GM18498 (cell line): ENCODE measurements around the gene RCC1.
"Not testable (repeated sequence)": the region's sequence is repeated elsewhere in the genome, so short reads cannot be mapped to it uniquely, and the experiment has no call there.

Experiments
- ATAC-seq: cut with Tn5 transposase; IDR thresholded peaks from one replicate; pipeline ENCODE4 v1.9.1; 2021; ENCODE audit warnings: mild to moderate bottlenecking, moderate library complexity; ENCODE audit not compliant: unreplicated experiment

RCC1 gene

DNA sequence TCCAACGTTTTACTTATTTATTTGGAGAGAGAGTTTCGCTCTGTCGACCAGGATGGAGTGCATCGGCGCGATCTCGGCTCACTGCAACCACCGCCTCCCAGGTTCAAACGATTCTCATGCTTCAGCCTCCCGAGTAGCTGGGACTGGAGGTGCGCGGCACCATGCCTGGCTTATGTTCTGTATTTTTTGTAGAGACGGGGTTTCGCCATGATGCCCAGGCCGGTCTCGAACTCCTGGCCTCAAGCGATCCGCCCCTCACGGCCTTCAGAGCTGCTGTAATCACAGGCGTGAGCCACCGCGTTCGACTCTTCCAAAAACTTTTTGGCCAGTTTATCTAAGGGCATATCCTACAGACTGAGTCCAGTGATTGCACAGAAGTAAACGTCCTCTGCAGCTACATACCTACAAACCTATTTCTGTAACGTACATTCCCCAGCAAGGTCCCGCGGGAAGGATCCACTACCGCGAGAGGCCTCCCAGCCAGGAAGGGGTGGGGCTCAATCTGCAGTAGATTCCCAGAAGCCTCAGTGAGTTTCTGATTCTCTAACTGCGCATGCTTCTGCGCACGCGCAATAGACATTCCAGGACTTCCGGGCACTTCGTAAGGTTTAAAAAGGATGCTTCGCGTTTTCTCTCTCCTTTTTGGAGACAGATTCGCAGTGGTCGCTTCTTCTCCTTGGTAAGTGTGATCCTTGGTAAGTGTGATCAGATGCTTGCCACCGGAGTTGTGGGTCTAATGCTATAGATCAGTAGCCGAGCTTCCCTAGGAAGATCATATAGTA, at the start of gene RCC1:
Gene RCC1, plus strand, starts transcription at position 638 of the 782 bp plus-strand sequence. CDS start 23,824 bp downstream, outside the sequence.
- peak; percentile 76 for ATAC-seq

DNA sequence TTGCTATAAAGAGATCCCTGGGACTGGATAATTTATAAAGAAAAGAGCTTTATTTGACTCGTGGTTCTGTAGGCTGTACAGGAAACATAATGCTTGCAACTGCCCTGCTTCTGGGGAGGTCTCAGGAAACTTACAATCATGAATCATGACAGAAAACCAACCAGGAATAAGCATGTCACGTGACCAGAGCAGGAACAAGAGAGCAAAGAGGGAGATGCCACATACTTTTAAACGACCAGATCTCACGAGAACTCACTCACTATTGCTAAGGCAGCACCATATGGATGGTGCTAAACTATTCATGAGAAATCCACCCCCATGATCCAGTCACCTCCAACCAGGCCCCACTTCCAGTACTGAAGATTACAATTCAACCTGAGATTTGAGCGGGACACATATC, 49.8 kb upstream of the RCC1 start:
- ATAC-seq: no peak

GRCh38 chr1:28457678-28458077, 48.2 kb upstream of the RCC1 start:
- no peak for ATAC-seq

DNA sequence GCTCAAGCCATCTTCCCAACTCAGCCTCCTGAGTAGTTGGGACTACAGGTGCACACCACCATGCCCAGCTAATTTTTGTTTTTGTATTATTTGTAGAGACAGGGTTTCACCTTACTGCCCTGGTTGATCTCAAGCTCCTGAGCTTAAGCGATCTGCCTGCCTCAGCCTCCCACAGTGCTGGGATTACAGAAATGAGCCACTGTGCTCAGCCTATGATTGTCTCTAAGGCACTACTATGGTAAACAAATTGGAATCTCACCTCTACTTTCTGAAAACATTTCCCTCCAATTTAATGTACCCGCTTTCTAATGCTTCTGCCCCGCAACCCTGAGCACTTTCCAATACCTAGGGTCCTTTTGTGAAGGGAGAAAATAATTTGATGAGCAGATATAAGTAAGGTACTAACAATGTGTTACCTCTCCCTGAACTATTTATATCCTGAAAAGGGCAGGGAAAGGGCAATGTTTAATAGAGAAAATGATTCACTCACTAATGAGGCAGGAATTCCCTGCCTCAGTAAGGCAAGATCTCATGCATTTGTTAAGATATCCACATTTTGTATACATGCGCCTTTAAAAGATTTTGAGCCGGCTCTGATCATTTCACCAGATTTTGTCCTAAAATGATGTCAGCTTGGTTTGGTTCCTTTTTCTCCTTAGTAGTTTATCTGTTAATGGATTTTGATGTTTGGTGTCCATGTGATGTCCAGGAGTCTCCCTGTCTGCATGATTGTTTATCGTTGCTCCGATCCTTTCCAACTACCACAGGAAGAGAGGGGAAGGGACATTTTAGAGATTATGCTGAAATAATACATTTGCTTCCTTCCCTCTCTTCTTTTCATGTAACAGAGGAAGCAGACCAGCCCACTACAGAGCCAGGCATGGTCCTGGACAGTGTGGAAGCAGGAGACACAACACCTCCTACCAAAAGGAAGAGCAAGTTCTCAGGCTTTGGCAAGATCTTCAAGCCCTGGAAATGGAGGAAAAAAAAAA, 47.3 kb upstream of the RCC1 start:
- ATAC-seq: no peak

DNA sequence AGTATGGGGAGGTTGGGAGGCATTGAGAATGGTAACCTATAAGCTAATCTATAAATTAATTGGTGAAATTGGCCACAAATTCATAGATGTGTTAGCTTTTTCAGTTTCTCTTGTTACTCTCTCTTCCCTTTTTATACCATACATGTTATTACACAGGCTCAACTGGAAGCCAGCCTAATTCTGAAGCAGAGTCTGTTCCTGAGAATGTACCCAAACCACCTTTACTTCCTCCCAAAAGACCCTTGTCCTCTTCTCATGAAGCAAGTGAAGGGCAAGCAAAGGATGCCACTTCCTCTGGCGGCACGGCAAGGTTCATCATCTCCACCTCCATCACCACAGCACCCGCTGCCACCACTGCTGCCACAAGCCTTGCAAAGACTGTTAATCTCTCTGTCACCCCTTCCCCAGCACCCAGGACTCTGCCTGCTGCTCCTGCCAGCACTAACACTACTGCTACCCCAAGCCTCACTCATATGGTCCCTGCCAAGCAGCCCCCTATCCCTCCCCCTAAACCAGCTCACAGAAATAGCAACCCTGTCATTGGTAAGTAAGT, 39.5 kb upstream of the RCC1 start:
- no peak for ATAC-seq

GRCh38 chr1:28470146-28470545, 35.7 kb upstream of the RCC1 start:
- ATAC-seq: no peak

DNA sequence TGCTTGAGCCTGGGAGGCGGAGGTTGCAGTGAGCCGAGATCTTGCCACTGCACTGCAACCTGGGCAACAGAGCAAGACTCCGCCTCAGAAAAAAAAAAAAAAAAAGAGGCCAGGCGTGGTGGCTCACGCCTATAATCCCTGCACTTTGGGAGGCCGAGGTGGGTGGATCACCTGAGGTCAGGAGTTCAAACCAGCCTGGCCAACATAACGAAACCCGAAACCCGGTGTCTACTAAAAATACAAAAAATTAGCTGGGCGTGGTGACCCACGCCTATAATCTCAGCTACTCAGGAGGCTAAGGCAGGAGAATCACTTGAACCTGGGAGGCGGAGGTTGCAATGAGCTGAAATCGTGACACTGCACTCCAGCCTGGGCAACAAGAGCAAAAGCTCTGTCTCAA, 26.3 kb upstream of the RCC1 start:
- not testable (repeated sequence) for ATAC-seq

- no peak for ATAC-seq
These were observed 25.5 kb upstream of the RCC1 start for GRCh38 chr1:28480308-28480707.

- no peak for ATAC-seq
These were observed 23.7 kb upstream of the RCC1 start for GRCh38 chr1:28482138-28482537.

GRCh38 chr1:28482702-28483101, 23.1 kb upstream of the RCC1 start:
- ATAC-seq: no peak

DNA sequence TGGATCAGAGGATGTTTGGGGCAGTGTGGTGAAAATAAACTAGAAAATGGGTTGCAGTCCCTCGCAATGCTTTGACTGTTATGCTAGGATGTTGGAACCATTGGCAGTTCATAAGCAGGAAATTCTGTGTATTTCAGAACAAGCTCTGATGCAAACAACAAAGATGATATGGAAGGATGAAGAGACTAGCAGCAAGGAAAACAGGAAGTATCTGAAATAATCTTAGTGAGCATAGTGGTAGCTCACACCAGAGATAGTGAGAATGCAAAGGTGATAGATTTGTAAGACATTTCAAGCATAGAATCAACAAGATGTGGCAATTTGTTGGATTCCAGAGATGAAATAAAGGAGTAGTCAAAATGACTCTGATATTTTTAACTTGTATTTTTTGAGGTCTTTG, 11.1 kb upstream of the RCC1 start:
- no peak for ATAC-seq

DNA sequence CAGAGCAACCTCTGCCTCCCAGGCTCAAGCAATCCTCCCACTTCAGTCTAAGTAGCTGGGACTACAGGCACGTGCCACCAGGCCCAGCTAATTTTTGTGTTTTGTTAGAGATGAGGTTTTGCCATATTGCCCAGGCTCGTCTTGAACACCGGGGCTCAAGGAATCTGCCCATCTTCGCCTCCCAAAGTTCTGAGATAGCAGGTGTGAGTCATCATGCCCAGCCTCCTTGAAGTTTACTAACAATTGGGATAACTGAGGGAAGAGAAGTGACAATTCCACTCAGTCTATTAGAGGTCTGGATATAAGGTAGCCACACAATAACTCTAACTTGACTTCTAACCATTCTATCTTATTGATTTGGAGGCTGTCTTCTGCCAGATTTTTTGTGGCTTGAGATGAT, 6.3 kb upstream of the RCC1 start:
- no peak for ATAC-seq

DNA sequence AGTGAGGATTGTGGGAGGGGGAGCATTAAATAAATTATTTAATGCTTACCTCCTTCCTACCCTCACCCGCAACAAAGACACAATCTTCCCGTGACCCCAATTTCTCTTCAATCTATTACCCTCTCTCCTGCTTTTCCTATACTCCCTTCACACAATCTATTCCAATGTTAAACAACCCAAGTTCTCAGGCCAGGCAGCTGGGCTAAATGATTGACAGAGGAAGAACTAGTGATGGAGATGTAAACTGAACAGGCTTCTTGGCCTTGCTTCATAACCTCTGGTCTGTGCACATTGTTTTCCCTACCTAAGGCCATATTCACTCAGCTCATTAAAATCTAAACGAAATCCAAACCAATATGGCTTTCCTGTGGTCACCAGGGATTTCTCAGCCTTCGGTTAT, 3.9 kb upstream of the RCC1 start:
- ATAC-seq: no peak

GRCh38 chr1:28503117-28503516, 2.7 kb upstream of the RCC1 start:
- ATAC-seq: no peak

- no peak for ATAC-seq
These were observed 1.0 kb downstream of the RCC1 start for GRCh38 chr1:28506907-28507246.

- no peak for ATAC-seq
These were observed 1.4 kb downstream of the RCC1 start for GRCh38 chr1:28507247-28507645.

DNA sequence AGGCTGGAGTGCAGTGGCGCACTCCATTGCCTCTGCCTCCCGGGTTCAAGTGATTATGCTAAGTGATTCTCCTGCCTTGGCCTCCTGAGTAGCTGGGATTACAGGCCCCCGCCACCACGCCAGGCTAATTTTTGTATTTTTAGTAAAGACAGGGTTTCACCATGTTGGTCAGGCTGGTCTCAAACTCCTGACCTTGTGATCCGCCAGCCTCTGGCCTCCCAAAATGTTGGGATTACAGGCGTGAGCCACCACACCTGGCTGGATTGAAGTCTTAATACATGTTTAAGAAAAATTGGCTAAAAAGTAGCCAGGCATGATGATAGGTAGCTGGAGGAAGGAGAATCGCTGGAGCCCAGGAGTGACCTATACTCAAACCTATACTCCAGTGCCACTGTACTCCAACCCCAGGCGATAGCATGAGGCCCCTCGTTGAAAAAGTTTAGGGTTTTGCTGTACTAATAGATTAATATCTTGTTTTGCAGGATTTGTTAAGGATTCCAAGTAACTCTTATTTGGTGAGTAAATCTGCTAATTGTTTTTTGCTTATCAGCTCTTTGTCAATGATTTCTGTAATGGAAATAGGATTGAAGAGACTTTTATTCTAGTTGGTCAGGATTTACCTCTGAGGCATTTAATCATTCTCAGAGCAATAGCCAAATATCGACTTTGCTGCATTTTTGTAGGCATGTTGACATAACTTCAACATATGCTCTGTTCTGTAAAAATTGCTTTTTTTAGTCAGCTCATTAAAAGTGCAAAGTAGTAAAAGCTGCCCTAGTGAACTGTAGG, 2.0 kb downstream of the RCC1 start:
- ATAC-seq: no peak

GRCh38 chr1:28508435-28508754, 2.6 kb downstream of the RCC1 start:
- no peak for ATAC-seq

GRCh38 chr1:28509705-28510272, 3.9 kb downstream of the RCC1 start:
- no peak for ATAC-seq

DNA sequence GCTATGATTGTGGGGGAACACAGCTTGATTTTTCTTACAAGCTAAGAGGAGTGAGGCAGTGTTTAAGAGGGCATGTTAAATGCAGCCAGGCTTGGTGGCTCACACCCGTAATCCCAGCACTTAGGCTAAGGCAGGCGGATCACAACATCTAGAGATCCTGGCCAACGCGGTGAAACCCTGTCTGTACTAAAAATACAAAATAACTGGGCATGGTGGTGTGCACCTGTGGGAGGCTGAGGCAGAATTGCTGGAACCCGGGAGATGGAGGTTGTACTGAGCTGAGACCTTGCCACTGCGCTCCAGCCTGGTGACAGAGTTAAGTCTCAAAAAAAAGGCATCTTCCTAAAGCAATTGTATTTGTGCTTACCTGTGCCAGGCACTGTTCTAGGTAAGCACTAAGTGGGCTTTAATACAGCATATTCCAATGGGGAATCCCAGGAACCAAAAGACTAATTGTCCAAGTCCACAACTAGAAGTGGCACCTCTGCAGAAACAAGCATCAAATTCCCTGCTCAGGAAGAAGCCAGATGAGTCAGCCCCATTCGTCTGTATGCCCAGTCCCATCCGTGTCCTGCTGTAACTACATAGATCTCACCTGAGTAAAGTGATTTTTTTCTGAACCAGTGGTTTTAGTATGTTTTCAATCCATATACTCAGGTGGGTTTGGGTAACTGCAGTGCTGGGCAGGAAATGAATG, 4.6 kb downstream of the RCC1 start:
- no peak for ATAC-seq
